ENCODE results near the gene TWIST2.

DNA sequence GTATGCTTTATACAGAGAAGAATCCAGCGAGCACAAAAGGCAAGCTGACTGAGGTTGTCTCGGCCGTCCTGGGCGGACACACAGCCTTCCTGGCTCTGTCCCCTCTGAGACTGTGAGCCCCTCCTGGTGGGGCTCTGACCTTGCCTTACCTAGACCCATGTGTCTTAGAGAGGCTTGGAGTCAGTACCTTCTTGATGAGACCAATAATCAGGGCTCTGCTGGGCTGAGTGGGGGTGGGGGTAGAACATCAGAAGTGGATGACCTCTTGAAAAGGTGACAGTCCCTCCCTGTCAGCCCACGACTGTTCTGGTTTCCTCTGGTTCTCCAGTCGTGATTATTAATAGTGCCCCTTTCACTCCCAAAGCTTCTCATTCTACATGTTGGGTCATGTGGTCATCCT lies 31.2 kb downstream of the TWIST2 start:
- TF ChIP-seq, protein P1, sequence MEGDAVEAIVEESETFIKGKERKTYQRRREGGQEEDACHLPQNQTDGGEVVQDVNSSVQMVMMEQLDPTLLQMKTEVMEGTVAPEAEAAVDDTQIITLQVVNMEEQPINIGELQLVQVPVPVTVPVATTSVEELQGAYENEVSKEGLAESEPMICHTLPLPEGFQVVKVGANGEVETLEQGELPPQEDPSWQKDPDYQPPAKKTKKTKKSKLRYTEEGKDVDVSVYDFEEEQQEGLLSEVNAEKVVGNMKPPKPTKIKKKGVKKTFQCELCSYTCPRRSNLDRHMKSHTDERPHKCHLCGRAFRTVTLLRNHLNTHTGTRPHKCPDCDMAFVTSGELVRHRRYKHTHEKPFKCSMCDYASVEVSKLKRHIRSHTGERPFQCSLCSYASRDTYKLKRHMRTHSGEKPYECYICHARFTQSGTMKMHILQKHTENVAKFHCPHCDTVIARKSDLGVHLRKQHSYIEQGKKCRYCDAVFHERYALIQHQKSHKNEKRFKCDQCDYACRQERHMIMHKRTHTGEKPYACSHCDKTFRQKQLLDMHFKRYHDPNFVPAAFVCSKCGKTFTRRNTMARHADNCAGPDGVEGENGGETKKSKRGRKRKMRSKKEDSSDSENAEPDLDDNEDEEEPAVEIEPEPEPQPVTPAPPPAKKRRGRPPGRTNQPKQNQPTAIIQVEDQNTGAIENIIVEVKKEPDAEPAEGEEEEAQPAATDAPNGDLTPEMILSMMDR (IDR thresholded peaks at IDR 0.05): no peak
- no peak for TF ChIP-seq POLR2AphosphoS5 (IDR thresholded peaks at IDR 0.05)

Measured in breast epithelium (tissue), 3 donors.